Thyroid gland (tissue), 4 donors: Measurements from ENCODE around the gene ACACB.

Source experiments
- CTCF ChIP-seq, 6 experiments: fragments of 200-600 bp in 3 of 6; fragments of 450-650 bp in 3 of 6; sonication (generic) in 3 of 6; IDR thresholded peaks; one replicate each; pipeline ENCODE4 v1.5.1; 2016 to 2019; ENCODE audit warnings: antibody characterized with exemption in 6 of 6, mild to moderate bottlenecking in 2 of 6, inconsistent platforms in 1 of 6, moderate library complexity in 1 of 6
- POLR2A ChIP-seq, 2 donors: fragments of 450-650 bp; IDR thresholded peaks; one replicate each; pipeline ENCODE4 v1.6.1; 2017; ENCODE audit warnings: antibody characterized with exemption in 2 of 2, mild to moderate bottlenecking in 2 of 2, moderate library complexity in 1 of 2

DNA sequence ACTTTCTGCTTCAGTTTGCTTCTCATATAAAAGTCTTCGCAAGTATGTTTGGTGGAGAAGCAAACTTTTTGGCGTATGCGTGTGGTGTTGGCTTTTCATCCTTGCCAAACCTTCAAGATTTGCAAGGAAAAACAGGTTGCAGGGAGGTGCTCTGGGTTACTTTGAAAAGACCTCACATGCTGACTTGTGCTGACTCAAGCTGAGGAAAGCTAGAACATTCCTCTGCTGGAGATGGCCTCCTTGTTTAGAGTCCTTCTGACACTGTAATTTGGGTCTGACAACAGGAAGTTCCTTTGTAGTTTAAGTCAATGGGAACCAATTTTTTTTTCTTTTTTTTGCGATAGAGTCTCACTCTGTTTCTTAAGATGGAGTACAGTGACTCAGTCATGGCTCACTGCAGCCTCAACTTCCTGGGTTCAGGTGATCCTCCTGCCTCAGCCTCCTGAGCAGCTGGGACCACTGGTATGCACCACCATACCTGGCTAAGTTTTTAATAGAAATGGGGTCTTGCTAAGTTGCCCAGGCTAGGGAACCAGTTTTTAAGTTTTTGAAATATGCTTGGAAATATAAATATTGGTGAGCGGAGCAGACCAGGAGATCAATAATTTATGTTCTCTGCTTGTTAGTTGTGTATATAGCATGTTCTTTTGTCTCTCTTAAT, 2.6 kb upstream of the ACACB start:
- TF ChIP-seq CTCF (IDR thresholded peaks at IDR 0.05), result no peak
- no peak for TF ChIP-seq POLR2A (IDR thresholded peaks at IDR 0.05)
